HG02970 (cell line): ENCODE data around the gene TMSB15B.
"Not testable (repeated sequence)": the region's sequence is repeated elsewhere in the genome, so short reads cannot be mapped to it uniquely, and the experiment has no call there.

Experiments used
- ATAC-seq: cut with Tn5 transposase; IDR thresholded peaks from one replicate; pipeline ENCODE4 v1.9.1; 2021; ENCODE audit warnings: mild to moderate bottlenecking, moderate library complexity, moderate number of reproducible peaks; ENCODE audit not compliant: unreplicated experiment, low FRiP score

The TMSB15B gene

DNA sequence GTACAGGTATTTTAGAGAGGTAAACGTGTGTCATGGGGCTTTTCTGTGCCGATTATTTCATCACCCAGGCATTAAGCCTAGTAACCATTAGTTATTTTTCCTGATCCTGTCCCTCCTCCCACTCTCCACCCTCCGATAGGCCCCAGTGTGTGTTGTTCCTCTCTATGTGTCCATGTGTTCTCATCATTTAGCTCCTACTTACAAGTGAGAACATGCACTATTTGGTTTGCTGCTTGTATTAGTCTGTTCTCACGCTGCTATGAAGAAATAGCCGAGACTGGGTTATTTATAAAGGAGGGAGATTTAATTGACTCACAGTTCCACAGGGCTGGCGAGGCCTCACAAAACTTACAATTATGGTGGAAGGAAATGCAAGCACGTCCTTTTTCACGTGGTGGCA, 53.1 kb downstream of the TMSB15B start:
- not testable (repeated sequence) for ATAC-seq
